ENCODE data around the gene CALN1.
"Not testable (repeated sequence)": the region's sequence is repeated elsewhere in the genome, so short reads cannot be mapped to it uniquely, and the experiment has no call there.

CALN1 gene

GRCh38 chr7:71990138-71990462 lies 422.0 kb downstream of the CALN1 start:
- DNase-seq: no peak

DNA sequence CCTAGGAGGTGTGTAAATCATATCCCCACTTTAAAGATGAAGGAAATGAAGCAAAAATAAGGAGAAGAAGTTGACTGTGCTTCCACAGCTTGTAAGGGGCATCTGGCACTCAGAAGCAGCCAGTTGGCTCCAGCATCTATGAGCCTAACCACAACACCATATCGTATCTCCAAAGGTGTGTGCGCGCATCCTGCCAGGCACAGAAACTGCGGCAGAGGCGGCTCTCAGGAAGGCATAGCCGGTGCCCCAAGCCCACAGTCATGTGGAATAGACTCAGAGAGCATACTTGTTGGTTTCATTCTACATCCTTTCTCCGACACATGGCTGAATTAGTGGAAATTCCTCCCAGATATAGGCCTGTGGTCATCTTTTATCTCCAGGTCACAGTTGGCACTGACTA lies 423.9 kb downstream of the CALN1 start:
- no peak for DNase-seq

- DNase-seq: no peak
Measured at GRCh38 chr7:71987200-71987767, 424.9 kb downstream of the CALN1 start.

GRCh38 chr7:71984348-71984747 lies 427.8 kb downstream of the CALN1 start:
- DNase-seq: no peak

- DNase-seq: no peak
Measured at GRCh38 chr7:71982851-71983250, 429.3 kb downstream of the CALN1 start.

GRCh38 chr7:71976645-71977044 lies 435.5 kb downstream of the CALN1 start:
- no peak for DNase-seq

- DNase-seq: no peak
Measured at GRCh38 chr7:71974611-71975010, 437.5 kb downstream of the CALN1 start.

GRCh38 chr7:71972534-71972933 lies 439.6 kb downstream of the CALN1 start:
- no peak for DNase-seq

GRCh38 chr7:71970725-71971124 lies 441.4 kb downstream of the CALN1 start:
- DNase-seq: no peak

DNA sequence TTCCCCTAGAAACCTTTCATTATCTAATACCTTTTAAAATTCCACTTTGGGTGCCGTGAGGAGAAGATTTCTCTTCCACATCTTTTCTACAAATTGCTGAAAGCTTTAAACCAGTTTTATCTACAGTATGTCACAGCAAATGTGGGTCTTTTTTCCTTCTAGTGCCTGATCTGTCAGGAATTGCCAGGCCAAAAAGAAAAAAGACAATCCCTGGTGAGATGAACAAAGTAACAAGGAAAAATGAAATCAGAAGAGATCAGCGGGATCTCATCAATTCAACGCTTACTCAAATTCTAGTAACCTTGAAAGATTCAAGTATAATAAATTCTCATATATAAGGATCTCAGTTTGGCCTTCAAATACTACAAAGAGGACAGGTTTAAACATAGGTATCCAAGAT lies 449.5 kb downstream of the CALN1 start:
- DNase-seq: no peak

GRCh38 chr7:71961283-71961682 lies 450.9 kb downstream of the CALN1 start:
- DNase-seq: no peak

DNA sequence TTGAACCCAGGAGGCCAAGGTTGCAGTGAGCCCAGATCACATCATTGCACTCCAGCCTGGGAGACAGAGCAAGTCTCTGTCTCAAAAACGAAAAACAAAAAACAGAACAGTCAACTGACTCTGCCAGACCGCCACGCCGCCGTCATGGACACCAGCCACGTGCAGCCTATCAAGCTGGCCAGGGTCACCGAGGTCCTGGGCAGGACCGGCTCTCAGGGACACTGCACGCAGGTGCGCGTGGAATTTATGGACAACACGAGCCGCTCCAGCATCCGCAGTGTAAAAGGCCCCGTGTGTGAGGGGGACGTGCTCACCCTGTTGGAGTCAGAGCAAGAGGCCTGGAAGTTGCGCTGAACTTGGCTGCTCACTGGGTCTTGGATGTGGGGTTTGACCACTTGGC lies 470.0 kb downstream of the CALN1 start:
- no peak for DNase-seq

- no peak for DNase-seq
Measured at GRCh38 chr7:71937840-71938371, 474.2 kb downstream of the CALN1 start.

DNA sequence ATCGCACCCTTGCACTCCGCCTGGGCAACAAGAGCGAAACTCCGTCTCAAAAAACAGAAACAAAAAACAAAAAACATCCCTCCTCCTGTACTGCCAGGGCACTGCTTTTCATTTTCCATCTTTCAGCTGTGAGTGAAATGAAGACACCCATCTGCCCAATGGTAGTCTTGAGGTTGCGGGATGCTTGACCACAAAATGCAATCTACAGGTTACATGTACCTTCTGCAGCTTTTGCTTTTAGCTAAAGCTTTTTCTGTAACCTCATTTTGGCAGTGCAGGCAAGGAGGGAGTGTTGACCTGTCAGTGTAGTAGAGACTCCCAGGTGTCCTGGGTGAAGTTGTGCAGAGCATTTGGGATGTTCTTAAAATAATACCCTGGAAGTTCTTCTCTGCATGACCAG lies 476.5 kb downstream of the CALN1 start:
- DNase-seq: no peak

- DNase-seq: no peak
Measured at GRCh38 chr7:71933426-71933825, 478.7 kb downstream of the CALN1 start.

DNA sequence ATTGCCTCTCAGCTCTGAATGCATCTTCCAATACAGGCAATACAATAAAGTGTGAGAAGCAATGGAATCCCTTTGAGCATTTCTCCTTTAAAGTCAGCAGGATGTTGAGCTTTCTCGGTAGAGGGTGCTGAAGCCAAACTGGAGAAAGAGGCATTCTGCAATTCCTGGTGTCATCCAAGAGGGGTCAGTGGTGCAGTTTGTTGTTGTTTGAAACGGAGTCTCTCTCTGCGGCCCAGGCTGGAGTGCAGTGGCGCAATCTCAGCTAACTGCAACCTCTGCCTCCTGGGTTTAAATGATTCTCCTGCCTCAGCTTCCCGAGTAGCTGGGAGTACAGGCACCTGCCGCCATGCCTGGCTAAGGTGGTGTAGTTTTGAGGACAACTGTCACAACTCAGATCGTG lies 486.5 kb downstream of the CALN1 start:
- no peak for DNase-seq

- DNase-seq: not testable (repeated sequence)
Measured at GRCh38 chr7:71914204-71914603, 497.9 kb downstream of the CALN1 start.

DNA sequence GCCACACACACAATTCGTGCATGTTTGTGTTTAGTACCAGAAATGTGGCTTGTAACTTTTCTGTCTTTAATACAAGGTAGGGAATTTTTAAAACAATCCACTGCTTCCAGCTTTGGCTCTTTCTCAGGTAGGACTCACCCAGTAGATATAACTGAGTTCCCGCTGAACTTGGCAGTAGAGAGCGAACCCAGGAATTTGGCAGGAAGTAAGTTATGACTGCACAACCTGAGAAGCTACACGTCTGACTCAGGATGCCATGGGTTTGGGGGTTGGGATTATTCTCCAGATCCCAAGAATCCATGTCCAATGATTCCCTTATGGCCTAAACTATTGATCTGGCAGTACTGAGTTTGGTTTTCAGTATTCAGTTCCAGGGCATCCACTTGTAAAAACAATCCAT lies 499.7 kb downstream of the CALN1 start:
- no peak for DNase-seq

GRCh38 chr7:71911051-71911450 lies 501.1 kb downstream of the CALN1 start:
- no peak for DNase-seq

DNA sequence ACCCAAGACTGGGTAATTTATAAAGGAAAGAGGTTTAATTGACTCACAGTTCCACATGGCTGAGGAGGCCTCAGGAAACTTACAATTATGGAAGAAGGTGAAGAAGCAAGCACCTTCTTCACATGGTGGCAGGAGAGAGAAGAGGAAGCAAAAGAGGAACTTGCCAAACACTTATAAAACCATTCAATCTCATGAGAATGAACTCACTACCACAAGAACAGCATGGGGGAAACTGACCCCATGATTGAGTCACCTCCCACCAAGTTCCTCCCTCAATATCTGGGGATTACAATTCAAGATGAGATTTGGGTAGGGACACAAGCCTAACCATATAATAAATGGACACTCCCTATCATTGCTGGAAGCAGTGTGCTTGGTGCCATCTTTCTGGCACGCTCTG lies 506.3 kb downstream of the CALN1 start:
- DNase-seq: no peak

GRCh38 chr7:71904484-71904883 lies 507.7 kb downstream of the CALN1 start:
- no peak for DNase-seq

- no peak for DNase-seq
Measured at GRCh38 chr7:71900556-71900955, 511.6 kb downstream of the CALN1 start.

DNA sequence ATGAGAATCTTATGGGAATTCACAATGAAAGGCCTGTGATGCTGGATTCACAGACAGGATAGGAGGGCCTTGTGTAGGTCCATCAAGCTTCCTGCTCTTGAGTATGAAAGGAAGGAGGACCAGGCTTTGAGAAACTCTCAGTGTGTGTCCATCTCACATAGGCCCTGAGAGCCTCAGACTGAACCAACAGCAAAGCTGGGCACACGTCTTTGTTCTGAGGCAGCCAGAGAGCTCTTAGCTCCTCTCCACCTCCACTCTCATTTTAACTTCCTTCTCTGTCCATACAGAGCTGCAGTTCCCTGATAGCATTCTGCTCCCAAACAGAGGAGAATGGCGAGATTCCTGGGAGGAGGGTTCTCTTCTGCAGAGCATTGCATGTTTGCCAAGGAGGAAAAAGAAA lies 515.6 kb downstream of the CALN1 start:
- DNase-seq: peak in 2 of 58 donors; percentile 1

- DNase-seq: peak in 12 of 58 donors; percentile 5 to 36 (median 20)
Measured at GRCh38 chr7:71886046-71886445, 526.1 kb downstream of the CALN1 start.
